Ascending aorta (tissue), 2 donors: ENCODE results near the gene ZBED2. TPM values are rescaled to one million over a fixed set of nuclear protein-coding genes. Genes with fewer than 3 reads are reported as not detected.

Experiments used
- DNase-seq, 2 donors: peaks; one replicate each; pipeline ENCODE4 v3.0.0-alpha.2; 2019; ENCODE audit warnings: low spot score in 2 of 2
- H3K27ac ChIP-seq, 2 donors: fragments of 200-600 bp; sonication (generic); one replicate each; pipeline ENCODE4 v1.5.1; 2016 to 2017; ENCODE audit warnings: mild to moderate bottlenecking in 1 of 2
- H3K27me3 ChIP-seq: fragments of 200-600 bp; sonication (generic); one replicate; pipeline ENCODE4 v1.5.1; 2017
- H3K36me3 ChIP-seq, 2 donors: fragments of 200-600 bp; sonication (generic); one replicate each; pipeline ENCODE4 v1.5.1; 2016
- H3K4me1 ChIP-seq, 2 donors: fragments of 200-600 bp; sonication (generic); one replicate each; pipeline ENCODE4 v1.5.1; 2016 to 2017; ENCODE audit warnings: mild to moderate bottlenecking in 1 of 2
- H3K4me3 ChIP-seq, 2 donors: fragments of 200-600 bp; sonication (generic); one replicate each; pipeline ENCODE4 v1.5.1; 2016 to 2017; ENCODE audit warnings: mild to moderate bottlenecking in 1 of 2
- H3K9me3 ChIP-seq, 2 donors: fragments of 200-600 bp; sonication (generic); one replicate each; pipeline ENCODE4 v1.5.1; 2016
- intact Hi-C: fragments of 100-400 bp; cut with DNase I; formaldehyde crosslinking; loops from one replicate; pipeline ENCODE4 v1.15.1; 2023
- total RNA-seq: library from RNA; depleted of rRNA; stranded (reverse); fragments of >200 nt; gene quantifications from one replicate; pipeline ENCODE4 v1.1.0, GENCODE V29; 2016
- TF ChIP-seq, protein P1 (sequence below), 3 experiments: fragments of 200-600 bp in 2 of 3; fragments of 450-650 bp in 1 of 3; sonication (generic) in 2 of 3; IDR thresholded peaks; one replicate each; pipeline ENCODE4 v1.5.1; 2016 to 2019; ENCODE audit warnings: antibody characterized with exemption in 3 of 3, mild to moderate bottlenecking in 1 of 3, moderate library complexity in 1 of 3

ZBED2 gene
- total RNA-seq, 1 donor from 2014 or later = 1.4 TPM

DNA sequence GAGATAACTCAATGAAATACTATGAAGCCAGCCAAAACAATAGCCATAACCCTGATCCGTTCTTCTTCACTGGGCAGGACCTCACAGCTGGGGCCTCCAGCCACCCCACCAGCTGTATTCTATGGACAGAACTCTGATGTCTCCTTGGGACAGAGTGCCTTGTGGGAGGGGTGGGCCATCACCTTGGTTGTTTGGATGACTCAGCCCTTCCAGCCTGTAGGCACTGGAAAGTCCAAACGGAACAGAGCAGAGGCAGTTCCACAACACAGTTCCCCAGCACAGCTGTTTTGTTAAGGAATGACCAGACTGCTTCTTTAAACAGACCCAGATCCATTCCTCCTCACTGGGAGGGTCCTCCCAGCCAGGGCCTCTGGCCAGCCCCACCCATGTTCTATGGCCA lies 31.9 kb upstream of the ZBED2 start:
- intact Hi-C loops = no loop called here
- no peaks in the 10 kb centered on the region for H3K4me1 ChIP-seq
- no peaks in the 10 kb centered on the region for H3K36me3 ChIP-seq
- TF ChIP-seq, protein P1, sequence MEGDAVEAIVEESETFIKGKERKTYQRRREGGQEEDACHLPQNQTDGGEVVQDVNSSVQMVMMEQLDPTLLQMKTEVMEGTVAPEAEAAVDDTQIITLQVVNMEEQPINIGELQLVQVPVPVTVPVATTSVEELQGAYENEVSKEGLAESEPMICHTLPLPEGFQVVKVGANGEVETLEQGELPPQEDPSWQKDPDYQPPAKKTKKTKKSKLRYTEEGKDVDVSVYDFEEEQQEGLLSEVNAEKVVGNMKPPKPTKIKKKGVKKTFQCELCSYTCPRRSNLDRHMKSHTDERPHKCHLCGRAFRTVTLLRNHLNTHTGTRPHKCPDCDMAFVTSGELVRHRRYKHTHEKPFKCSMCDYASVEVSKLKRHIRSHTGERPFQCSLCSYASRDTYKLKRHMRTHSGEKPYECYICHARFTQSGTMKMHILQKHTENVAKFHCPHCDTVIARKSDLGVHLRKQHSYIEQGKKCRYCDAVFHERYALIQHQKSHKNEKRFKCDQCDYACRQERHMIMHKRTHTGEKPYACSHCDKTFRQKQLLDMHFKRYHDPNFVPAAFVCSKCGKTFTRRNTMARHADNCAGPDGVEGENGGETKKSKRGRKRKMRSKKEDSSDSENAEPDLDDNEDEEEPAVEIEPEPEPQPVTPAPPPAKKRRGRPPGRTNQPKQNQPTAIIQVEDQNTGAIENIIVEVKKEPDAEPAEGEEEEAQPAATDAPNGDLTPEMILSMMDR (IDR thresholded peaks at IDR 0.05) = no peak
- H3K27ac ChIP-seq = no peak overlapping the region
- H3K27me3 ChIP-seq = no peaks in the 10 kb centered on the region
- DNase-seq = no peak
- peaks cover 8 to 13% of the 10 kb centered on the region in 2 donors for H3K9me3 ChIP-seq
- H3K4me3 ChIP-seq = no peak overlapping the region

DNA sequence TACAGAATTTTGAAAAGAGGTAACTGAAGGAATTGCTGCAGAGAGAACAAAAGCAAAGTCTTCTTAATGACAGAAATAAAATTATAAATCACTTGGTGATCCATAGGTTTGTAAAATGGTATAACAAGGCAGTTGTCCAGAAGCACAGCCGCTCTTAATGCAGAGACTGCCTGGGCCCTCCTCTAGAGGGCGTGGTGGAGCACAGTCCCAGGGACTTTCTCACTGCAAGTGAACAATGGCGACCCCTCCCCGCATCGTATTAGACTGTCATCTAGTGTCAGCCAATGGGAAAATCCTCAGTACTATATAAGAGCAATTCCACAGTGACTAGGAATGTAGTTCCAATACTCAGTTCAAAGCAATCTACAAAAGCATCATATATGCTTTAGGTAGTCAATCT lies 26.4 kb upstream of the ZBED2 start:
- intact Hi-C loops = no loop called here
- H3K36me3 ChIP-seq = no peaks in the 10 kb centered on the region
- H3K27ac ChIP-seq = no peak overlapping the region
- H3K4me3 ChIP-seq = no peak overlapping the region
- H3K9me3 ChIP-seq = no peaks in the 10 kb centered on the region
- no peaks in the 10 kb centered on the region for H3K27me3 ChIP-seq
- no peak for DNase-seq
- no peaks in the 10 kb centered on the region for H3K4me1 ChIP-seq
- TF ChIP-seq, protein P1 (IDR thresholded peaks at IDR 0.05) = no peak

GRCh38 chr3:111619833-111620232 lies 24.7 kb upstream of the ZBED2 start:
- intact Hi-C loops = no loop called here
- Histone ChIP-seq H3K9me3 (no peaks in the 10 kb centered on the region), H3K4me3 (no peak overlapping the region), H3K4me1 (no peaks in the 10 kb centered on the region), H3K36me3 (no peaks in the 10 kb centered on the region), H3K27me3 (no peaks in the 10 kb centered on the region), H3K27ac (no peak overlapping the region)
- TF ChIP-seq, protein P1 (IDR thresholded peaks at IDR 0.05) = no peak
- no peak for DNase-seq

- intact Hi-C loops = no loop called here
Measured at GRCh38 chr3:111618945-111619344, 23.8 kb upstream of the ZBED2 start.

GRCh38 chr3:111617912-111618601 lies 22.9 kb upstream of the ZBED2 start:
- intact Hi-C loops = no loop called here
- H3K9me3 ChIP-seq = no peaks in the 10 kb centered on the region
- TF ChIP-seq, protein P1 (IDR thresholded peaks at IDR 0.05) = no peak
- H3K36me3 ChIP-seq = no peaks in the 10 kb centered on the region
- no peaks in the 10 kb centered on the region for H3K27me3 ChIP-seq
- no peak for DNase-seq
- no peak overlapping the region for H3K4me3 ChIP-seq
- no peaks in the 10 kb centered on the region for H3K4me1 ChIP-seq
- no peak overlapping the region for H3K27ac ChIP-seq

More at GRCh38 chr3:111618945-111619344, 23.8 kb upstream of the ZBED2 start:
- Histone ChIP-seq H3K27ac (no peak overlapping the region), H3K9me3 (no peaks in the 10 kb centered on the region), H3K4me1 (no peaks in the 10 kb centered on the region), H3K27me3 (no peaks in the 10 kb centered on the region), H3K36me3 (no peaks in the 10 kb centered on the region), H3K4me3 (no peak overlapping the region)
- TF ChIP-seq, protein P1 (IDR thresholded peaks at IDR 0.05) = no peak
- no peak for DNase-seq
